Non-pigmented ciliary epithelial cell (primary cell): ENCODE measurements around the gene RET.

Experiments used
- DNase-seq: peaks from one replicate; pipeline ENCODE4 v3.0.0-alpha.2; 2010; ENCODE audit warnings: low read depth

The RET gene

DNA sequence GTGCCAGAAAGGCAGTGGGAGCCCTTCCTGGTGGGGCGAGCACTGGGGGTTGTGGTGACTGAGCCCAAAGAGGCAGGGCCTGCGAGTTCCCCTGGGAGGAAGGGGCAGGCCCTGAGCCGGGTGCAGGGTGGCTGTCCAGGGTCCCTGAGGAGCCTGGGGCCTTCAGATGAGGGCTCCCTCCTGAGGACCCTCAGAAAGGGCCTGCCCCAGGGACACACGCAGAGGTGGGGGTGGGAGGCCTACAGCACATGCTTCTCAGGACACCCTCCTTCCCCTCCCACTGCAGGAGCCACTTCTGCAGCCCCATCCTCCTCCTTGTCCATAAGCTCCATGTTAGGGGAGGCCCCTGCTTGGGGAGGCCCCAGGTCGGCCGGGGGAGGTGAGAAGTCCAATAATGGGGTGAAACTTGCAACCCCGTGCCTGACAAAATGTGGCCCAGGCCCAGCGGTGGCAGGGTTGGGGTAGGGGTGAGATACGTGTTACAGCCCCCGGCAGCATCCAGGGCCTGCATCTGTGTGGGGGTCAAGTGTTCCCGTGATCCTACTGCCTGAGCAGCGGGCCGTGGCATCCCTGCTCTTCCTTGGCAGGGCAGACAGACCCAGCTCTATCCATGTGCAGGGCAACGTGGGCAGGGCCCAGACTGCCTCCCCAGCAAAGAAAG lies 31.8 kb upstream of the RET start:
- no peak for DNase-seq

DNA sequence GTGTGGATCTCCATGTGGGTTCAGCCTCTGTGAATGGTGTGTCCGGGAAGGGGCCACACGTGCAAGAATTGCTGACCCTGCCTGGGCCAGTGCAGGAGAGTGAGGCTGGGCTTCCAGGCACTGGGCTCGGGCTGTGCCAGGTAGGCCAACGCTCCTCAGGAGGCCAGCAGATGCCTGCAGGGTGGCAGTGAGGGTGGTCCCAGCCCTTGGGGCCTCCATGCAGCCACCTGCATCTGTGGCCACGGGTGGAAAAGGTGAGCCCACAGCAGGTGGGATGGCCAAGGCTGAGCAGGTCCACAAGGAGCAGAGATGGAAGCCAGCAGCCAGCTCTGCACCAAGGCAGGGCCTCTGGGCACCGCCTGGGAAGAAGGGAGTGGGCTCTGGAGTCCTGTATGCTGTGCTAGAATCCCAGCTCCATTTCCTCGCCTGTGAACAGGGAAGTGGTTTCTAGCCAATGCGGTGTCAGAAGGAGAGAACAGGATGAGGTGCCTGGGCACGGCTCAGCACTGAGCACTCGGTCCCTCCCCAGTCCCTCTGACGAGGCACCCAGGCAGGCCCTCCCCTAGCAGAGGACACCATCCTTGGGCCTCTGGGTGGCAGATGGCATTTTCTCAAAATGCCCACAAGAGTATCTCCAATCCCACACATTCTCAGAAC lies 31.1 kb upstream of the RET start:
- no peak for DNase-seq

DNA sequence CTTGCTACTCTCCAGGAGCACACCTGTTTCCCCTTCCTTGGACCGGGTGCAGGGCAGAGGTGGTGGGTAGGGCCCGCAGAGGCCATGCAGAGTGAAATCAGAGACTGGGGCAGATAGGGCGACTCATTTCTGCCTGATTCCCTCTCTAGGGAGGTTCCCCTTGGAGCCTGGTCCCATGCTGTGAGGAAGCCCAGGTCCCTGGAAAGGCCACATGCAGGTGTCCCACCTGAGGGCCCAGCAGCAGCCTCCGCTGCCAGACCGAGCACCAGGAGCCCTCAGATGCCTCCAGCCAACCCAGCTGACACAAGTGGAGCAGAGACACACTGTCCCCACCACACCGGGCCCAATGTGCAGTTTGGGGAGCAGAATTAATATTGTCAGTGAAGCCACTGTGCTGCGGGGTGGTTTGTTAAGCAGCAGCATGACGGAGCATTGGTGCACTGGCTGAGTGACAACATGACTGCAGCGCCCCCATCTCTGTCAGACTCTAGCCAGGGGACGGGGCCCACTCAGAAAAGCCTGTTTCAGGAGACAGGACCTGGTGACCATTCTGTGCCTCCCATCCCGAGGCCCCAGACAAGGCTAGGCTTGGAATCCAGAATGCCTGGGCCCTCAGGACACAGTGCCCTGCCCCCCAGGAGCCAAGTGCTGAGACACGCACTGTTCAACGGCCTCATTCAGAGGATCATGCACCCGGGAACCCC lies 30.4 kb upstream of the RET start:
- DNase-seq, result no peak

DNA sequence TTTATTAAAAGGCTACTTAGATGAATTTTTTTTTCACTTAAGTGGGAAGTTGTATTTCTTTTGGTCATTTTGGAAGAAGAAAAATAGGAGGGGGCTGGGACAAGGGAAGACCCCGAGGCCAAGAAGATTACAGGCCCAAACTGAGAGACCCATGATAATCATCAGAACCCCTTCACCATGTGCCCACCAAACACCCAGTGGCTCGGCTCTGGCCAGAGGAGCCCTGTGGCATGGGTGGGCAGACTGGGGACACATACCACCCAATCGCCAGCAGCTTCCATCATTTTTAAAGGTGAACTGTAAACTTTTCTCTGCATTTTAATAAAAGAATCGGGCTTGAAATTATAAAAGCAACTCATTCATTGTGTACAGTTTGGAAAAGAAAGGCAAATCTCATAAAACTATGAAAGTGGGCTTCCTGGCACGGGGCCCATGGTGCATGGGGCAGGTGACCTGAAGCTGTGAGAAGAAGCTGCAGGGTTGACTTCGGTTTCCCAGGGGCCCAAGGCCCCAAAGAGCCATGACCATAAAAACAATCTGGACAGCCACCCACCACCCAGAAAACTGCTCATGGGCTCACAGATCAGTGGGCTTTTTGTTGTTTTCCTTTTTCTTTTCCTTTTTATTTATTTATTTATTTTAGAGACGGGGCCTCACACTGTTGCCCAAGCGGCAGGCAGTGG lies 29.4 kb upstream of the RET start:
- no peak for DNase-seq

DNA sequence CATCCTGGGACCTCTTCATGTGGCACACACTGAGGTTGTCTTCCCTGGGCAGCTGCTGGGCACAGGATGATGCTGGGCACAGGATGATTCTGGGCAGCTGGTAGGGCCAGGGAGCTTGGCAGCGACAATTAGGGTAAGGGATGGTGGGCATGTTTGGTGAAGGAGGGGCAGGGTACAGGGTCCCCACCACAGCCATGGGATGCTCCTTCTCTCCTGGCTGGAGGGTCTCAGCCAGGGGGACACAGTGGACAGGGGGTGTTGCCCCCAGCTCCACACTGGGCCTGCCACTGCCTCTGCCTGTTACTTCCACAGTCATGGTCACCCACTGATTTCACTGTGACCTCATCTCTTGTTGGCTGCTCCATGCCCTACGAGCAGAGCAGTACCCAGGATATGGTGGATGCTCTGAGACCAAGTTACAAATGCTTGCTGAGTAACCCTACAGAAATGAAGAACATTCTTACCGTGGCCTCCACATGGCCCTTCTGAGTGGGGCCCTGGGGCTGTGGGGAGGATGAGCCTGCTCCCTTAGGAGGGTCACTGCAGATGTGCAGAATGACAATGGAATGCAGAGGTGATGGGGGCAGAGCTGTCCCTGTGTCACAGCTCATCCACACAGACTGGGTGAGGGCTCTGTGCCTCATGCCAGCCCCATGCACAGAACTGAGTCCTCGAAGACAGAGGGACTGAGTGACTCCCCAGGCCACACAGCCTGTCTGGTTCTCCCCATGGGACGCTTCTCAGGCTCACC lies 28.4 kb upstream of the RET start:
- DNase-seq, result no peak

DNA sequence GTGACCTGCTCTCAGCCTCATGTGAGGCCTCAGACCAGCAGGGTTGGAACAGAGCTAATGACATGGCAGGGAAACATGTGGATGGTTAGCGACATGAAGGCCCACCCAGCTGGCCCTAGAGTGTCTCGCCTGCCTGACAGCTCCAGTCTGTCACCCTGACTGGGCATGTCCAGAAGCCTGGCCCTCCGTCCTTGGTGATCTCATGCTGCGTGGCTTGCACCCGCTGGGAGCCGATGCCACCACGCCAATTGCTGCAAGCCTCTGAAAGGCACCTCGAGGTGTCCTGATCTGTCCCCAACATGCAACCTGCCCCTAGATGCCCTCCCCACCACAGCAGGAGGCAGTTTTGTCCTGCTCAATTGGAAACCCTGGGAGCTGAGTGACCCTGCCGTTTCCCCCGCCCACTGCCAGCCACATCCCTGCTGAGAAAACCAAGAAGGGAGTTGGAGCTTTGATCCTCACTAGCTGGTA lies 27.8 kb upstream of the RET start:
- DNase-seq, result no peak

DNA sequence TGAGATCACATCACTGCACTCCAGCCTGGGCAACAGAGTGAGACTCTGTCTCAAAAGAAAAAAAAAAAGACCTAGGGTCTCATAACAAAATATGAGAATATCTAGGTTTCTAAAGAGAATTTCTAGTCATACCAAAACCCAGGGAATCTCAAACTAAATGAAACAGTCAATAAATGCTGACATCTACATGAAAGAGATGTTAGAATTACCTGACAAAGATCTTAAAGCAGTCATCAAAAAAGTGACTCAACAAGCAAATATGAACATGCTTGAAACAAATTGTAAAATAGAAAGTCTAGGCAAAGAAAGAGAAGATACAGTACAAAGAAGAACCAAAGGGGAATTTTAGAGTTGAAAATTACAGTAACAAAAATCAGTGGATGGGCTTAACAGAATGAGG lies 26.9 kb upstream of the RET start:
- no peak for DNase-seq

DNA sequence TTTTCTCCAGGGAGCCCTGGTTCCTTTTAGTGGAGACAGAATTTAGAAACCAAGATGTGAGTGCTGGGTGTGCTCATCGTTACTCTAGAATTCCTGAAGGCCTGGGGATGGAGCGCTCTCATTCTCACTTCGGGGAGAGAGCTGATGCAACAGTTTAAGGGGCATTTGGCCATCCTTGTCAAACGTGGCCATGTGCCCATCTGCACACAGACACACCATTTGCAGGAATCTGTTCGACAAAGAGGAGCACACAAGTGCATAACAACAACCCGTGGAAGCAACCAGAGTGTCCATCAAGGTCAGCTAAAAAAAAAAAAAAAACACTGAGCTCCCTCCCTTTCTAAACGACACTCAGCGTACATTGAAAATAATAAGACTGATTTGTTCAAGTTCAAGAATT lies 23.0 kb upstream of the RET start:
- DNase-seq, result no peak

DNA sequence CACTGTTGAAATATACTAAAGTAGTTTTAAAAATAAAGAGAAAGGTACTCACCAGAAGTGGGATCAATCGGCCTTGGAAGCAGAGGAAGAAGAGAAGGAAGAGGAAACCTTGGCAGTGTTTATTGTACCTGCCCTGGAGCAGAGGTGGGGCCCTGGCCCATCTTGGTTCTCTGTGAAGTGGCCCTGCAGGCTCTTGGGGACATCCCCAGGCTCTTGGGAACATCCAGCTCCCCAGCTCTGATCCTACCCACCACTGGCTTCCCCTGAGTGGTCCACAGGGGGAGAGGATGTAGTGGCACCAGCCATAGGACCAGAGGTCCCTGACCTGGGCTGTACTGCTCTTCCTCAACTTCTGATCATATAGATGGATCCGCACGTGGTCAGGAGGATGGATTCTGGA lies 22.3 kb upstream of the RET start:
- no peak for DNase-seq

DNA sequence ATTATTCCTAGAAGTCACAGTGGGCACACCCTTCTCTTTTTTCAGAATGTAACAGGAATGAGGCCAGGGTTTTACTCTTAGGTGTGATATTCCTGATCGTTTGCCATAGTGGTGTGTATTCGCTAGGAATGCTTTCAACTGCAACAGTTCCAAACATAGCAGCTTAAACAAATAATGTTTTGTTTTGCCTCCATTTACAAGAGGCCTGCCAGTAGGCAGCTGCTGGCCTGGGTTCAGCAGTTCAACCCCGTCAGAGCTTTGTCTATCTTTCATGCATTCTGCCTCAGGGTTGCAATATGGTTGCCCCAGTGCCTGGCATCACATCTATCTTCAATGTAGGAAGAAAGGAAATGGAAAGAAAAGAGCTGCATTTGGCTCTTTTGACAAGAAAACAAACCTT lies 21.7 kb upstream of the RET start:
- DNase-seq, result no peak

DNA sequence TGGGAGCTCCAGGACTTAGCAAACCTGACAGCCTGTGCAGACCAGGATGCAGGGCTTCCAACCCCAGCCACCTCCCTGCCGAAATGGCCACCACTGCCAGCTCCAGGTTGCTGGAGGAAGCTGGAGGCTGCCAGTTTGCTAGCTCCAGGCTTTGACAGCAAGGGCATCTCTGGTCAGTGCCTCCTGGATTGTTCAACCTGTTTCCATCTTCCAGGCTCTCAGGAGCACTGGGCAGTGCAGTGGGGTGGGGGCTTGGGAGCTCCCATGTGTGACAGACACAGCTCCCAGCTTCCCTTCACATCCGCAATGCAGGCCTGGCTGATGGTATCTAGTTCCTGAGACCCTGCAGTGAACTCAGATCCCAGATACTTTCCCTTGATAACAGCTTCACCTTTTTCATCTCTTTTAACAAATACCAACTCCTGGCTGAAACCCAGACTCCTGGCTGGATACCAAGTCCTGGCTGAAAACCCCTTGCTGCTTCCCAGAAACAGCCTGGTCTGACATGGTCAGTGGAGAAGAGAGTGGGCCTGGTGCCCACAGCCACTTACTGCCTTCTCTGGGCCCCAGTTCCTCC lies 20.8 kb upstream of the RET start:
- no peak for DNase-seq

DNA sequence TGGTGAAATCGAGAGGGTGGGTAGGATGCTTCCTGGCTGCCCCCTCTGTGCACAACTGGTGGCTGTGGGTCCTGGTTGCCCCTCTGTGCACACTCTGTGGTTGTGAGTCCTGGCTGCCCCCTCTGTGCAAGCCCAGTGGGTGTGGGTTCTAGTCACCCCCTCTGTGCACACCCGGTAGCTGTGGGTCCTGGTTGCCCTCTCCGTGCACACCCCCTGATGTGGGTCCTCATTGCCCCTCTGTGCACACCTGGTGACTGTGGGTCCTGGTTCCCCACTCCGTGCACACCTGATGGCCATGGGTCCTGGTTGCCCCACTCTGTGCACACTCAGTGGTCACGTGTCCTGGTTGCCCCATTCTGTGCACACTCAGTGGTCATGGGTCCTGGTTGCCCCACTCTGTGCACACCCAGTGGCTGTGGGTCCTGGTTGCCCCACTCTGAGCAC lies 20.3 kb upstream of the RET start:
- DNase-seq, result no peak

DNA sequence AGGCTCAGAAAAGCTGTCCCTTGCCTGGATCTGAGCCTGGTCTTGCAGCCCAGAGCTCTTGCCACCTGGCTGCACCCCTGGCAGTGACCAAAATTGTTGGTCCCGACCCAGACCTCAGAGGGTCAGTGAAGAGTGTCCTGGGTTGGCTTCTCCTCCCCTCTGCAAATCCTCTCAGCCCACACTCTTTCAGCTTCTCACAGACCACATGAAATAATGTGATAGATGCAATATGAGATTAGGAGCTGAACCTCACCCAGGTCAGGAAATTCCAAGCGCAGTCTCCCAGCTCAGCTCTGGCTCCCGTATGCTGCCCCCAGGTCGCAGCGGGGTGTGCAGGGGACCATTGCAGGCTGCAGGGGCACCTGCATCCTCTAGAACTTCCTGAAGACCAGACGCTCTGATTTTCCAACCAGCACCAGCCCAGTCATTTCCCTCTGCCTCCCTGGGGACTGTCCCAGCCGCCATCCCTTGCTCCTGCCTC lies 19.6 kb upstream of the RET start:
- no peak for DNase-seq

DNA sequence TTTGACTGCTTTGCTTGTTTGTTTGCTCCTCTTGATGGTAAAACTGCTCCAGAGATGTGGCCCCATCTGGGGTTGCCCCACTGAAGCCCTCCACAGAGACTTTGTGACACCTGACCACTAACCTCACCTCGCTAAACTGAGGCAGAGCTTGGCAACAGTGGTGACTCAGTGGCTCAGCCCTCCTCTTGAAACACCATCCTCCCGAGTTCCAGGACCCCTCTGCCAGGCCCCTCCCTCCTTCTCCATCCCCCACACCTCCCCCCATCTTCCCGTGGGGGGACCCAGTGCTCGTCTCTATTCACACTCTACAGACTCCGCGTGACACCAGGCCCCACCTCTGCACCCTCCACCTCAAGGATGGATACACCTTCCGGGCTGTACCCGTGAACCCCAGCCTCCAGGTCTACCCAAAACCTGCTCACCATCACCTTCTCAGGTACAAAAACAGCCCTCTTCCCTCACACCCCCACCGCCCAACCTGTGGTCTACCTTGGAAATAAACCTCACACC lies 19.0 kb upstream of the RET start:
- no peak for DNase-seq

DNA sequence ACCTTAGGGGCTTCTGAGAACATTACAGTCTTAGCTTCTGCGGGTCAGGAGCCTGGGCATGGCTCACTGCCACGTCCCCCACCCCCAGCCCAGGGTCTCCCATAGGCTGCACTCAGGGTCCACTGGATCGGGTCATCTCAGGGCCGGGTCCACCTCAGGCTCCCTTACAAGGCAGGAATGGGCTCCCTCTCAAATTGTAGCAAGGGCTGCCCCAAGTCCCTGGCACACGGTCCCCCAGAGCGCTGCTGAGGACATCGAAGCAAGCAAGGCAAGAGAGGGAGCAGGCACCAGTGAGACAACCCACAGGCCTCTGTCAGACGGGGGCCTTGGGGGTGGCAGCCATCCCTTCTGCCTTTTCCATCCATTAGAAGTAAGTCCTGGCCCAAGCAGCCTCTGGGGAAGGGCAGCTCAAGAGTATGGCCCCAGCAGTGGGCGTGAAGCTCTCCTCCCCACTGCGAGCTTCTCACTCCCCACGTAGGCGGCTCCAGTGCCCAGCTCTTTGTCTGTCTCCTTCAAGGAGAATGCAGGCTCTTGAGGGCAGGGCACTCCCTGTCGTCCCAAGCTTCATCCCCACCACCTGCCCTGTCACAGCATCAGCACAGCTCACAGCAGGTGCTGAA lies 18.0 kb upstream of the RET start:
- DNase-seq, result no peak

DNA sequence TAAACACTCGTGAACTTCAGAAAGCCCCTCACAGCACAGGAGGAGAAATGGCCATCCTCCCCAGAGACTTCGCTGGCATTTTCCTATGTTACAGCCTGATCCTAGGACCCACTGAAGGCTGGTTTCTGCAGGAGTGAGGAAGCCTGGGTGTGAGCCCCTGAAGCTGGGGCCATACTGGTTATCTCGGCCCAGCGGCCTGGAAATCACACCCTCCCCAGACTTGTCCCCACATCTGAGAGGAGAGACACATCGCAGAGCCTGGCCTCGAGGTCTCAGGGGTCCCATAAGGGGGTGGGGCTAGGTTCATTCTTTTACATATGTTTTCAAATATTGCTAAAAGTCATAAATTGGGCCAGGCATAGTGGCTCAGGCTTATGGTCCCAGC lies 17.5 kb upstream of the RET start:
- no peak for DNase-seq

DNA sequence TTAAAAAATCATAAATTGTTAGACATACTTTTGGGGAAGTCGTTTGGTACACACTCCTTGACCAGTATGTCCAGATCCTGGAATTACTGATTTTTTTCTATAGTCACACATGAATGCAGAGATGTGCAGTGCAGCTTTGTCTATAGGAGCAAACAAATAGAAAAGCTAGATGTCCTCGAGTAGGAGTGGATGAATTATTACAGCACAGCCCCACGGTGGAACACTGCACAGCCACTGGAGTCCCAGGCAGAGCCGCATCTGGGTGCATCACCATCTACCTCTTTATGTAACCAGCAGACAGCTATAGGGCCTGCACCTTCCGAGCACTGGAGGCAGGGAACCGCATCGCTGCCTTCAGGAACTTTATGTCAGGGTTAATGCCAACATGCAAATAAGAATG lies 17.0 kb upstream of the RET start:
- no peak for DNase-seq

DNA sequence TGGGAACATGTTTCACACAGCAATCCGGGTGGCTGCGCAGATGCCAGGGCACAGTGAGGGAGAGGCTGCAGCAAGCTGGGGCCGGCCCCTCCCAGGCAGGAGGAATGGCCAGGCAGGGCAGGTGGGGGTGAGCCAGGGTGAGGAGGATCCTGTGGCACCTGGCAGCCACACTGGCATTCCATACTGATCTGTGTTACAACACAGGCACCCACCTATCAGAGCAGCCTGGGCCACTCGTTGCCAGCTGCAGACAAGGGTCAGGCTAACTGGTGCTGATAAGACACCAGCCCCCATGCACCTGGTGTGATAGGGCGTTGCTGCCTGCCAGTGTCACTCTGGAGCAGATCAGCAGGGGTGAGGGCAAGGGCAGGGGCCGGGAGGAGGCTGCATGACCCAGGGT lies 16.6 kb upstream of the RET start:
- DNase-seq, result no peak

DNA sequence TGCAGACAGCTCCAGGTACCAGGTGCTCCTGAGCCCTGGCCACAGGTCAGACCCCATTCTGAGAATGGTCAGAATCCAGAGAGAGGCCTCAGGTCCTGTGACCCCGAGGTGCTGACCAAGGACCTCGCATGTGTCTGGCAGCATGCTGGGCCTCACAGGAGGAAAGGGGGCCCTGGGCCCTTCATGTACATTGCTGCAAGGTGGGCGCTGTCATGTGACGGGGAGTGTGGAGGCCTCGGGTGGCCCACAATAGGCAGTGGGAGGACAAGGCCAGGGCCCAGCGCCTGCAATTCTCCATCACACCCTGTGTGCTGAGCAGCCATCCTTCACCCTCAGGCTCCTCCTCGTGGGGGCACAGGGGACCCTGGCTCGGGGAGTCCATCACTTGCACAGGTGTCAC lies 15.5 kb upstream of the RET start:
- no peak for DNase-seq

DNA sequence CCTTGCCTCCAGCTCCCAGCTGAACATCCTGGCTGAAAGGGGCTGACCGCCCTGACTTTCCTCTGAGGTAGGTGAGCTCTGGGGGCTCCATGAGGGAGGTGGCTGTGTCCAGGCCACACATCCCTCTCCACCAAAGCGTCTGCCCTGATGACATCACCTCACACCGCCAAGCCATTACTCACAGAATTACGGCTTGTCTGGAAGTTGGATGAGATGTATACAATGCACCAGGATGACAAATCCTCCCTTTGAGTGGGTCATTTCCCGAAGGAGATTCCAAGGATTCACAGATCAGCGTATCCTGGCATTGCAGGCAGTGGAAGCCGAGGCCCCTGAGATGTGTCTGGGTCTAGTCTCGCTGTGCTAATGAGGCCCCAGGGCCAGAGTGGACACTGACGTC lies 15.1 kb upstream of the RET start:
- no peak for DNase-seq
